Measurements from ENCODE around the gene METRN.

Gene METRN

GRCh38 chr16:706189-707061 lies 8.5 kb upstream of the METRN start:
- Histone ChIP-seq H3K27me3 (ENCODE audit: low read depth, low read length) (peaks cover 18% of the 10 kb centered on the region), H4K20me1 (ENCODE audit: insufficient read depth, low read length) (no peaks in the 10 kb centered on the region), H3K9ac (ENCODE audit: low read length) (no peak overlapping the region), H2AFZ (ENCODE audit: low read depth, low read length) (no peak overlapping the region), H3K4me2 (ENCODE audit: low read length) (no peak overlapping the region), H3K9me3 (ENCODE audit: insufficient read depth, low read length) (no peaks in the 10 kb centered on the region), H3K4me1 (ENCODE audit: low read length) (no peaks in the 10 kb centered on the region; the same call in 1 of the 2 replicates), H3K36me3 (replicated peaks; ENCODE audit: low read depth, low read length) (no peaks in the 10 kb centered on the region), H3K4me3 (ENCODE audit: low read length) (no peak overlapping the region), H3K27ac (ENCODE audit: low read length) (no peak overlapping the region), H3K79me2 (ENCODE audit: low read length) (no peaks in the 10 kb centered on the region)
- TF ChIP-seq EZH2phosphoT487 (IDR thresholded peaks at IDR 0.05; ENCODE audit: low read depth) (no peak), CTCF (IDR thresholded peaks at IDR 0.05; ENCODE audit: low read depth, low read length) (no peak)

- Histone ChIP-seq H3K27ac (ENCODE audit: low read length) (no peak overlapping the region), H3K27me3 (ENCODE audit: low read depth, low read length) (peaks cover 18% of the 10 kb centered on the region), H3K4me2 (ENCODE audit: low read length) (no peak overlapping the region), H3K36me3 (replicated peaks; ENCODE audit: low read depth, low read length) (no peaks in the 10 kb centered on the region), H3K4me3 (ENCODE audit: low read length) (no peak overlapping the region), H4K20me1 (ENCODE audit: insufficient read depth, low read length) (no peaks in the 10 kb centered on the region), H3K4me1 (ENCODE audit: low read length) (no peaks in the 10 kb centered on the region; the same call in 1 of the 2 replicates), H3K9me3 (ENCODE audit: insufficient read depth, low read length) (no peaks in the 10 kb centered on the region), H3K9ac (ENCODE audit: low read length) (no peak overlapping the region), H2AFZ (ENCODE audit: low read depth, low read length) (no peak overlapping the region), H3K79me2 (ENCODE audit: low read length) (no peaks in the 10 kb centered on the region)
- TF ChIP-seq EZH2phosphoT487 (IDR thresholded peaks at IDR 0.05; ENCODE audit: low read depth) (no peak), CTCF (IDR thresholded peaks at IDR 0.05; ENCODE audit: low read depth, low read length) (no peak)
Observed at GRCh38 chr16:707062-707538, 7.8 kb upstream of the METRN start.

- Histone ChIP-seq H3K9ac (ENCODE audit: low read length) (no peak overlapping the region), H3K27ac (ENCODE audit: low read length) (no peak overlapping the region), H3K4me1 (ENCODE audit: low read length) (no peaks in the 10 kb centered on the region; the same call in 1 of the 2 replicates), H4K20me1 (ENCODE audit: insufficient read depth, low read length) (no peaks in the 10 kb centered on the region), H3K36me3 (replicated peaks; ENCODE audit: low read depth, low read length) (no peaks in the 10 kb centered on the region), H2AFZ (ENCODE audit: low read depth, low read length) (no peak overlapping the region), H3K4me3 (ENCODE audit: low read length) (no peak overlapping the region), H3K9me3 (ENCODE audit: insufficient read depth, low read length) (no peaks in the 10 kb centered on the region), H3K27me3 (ENCODE audit: low read depth, low read length) (peaks cover 18% of the 10 kb centered on the region), H3K4me2 (ENCODE audit: low read length) (no peak overlapping the region), H3K79me2 (ENCODE audit: low read length) (no peaks in the 10 kb centered on the region)
- no peak for TF ChIP-seq EZH2phosphoT487 (IDR thresholded peaks at IDR 0.05; ENCODE audit: low read depth)
- no peak for TF ChIP-seq CTCF (IDR thresholded peaks at IDR 0.05; ENCODE audit: low read depth, low read length)
Observed at GRCh38 chr16:708019-708418, 6.9 kb upstream of the METRN start.

GRCh38 chr16:708959-709358 lies 6.0 kb upstream of the METRN start:
- no peak for TF ChIP-seq EZH2phosphoT487 (IDR thresholded peaks at IDR 0.05; ENCODE audit: low read depth)
- no peak for TF ChIP-seq CTCF (IDR thresholded peaks at IDR 0.05; ENCODE audit: low read depth, low read length)
- Histone ChIP-seq H3K9ac (ENCODE audit: low read length) (no peak overlapping the region), H3K9me3 (ENCODE audit: insufficient read depth, low read length) (no peaks in the 10 kb centered on the region), H4K20me1 (ENCODE audit: insufficient read depth, low read length) (no peaks in the 10 kb centered on the region), H3K4me2 (ENCODE audit: low read length) (no peak overlapping the region), H3K79me2 (ENCODE audit: low read length) (no peaks in the 10 kb centered on the region), H3K27me3 (ENCODE audit: low read depth, low read length) (peaks cover 18% of the 10 kb centered on the region), H3K27ac (ENCODE audit: low read length) (no peak overlapping the region), H3K4me3 (ENCODE audit: low read length) (no peak overlapping the region), H3K4me1 (ENCODE audit: low read length) (no peaks in the 10 kb centered on the region; the same call in 1 of the 2 replicates), H3K36me3 (replicated peaks; ENCODE audit: low read depth, low read length) (no peaks in the 10 kb centered on the region), H2AFZ (ENCODE audit: low read depth, low read length) (no peak overlapping the region)
